Peyer's patch (tissue), 4 donors: ENCODE measurements around the gene VRK1. TPM values are rescaled to one million over a fixed set of nuclear protein-coding genes. Genes with fewer than 3 reads are reported as not detected.

Experiments used
- DNase-seq, 3 donors: peaks; one replicate each; pipeline ENCODE4 v3.0.0-alpha.2; 2017 to 2019
- H3K27ac ChIP-seq, 4 donors: fragments of 200-600 bp; sonication (generic); one replicate each; pipeline ENCODE4 v1.5.1; 2016 to 2019
- H3K27me3 ChIP-seq, 2 donors: fragments of 200-600 bp; sonication (generic); one replicate each; pipeline ENCODE4 v1.5.1; 2019
- H3K36me3 ChIP-seq, 3 donors: fragments of 200-600 bp; sonication (generic); one replicate each; pipeline ENCODE4 v1.5.1; 2016 to 2019
- H3K4me1 ChIP-seq, 4 donors: fragments of 200-600 bp; sonication (generic); one replicate each; pipeline ENCODE4 v1.5.1; 2016 to 2019
- H3K4me3 ChIP-seq, 4 donors: fragments of 200-600 bp; sonication (generic); 1 replicate in 3 of 4; 2 replicates in 1 of 4; pipeline ENCODE4 v1.5.1; 2016 to 2019; ENCODE audit warnings: mild to moderate bottlenecking in 1 of 4
- H3K9me3 ChIP-seq, 4 donors: fragments of 200-600 bp; sonication (generic); one replicate each; pipeline ENCODE4 v1.5.1; 2016 to 2019; ENCODE audit warnings: mild to moderate bottlenecking in 1 of 4
- POLR2A ChIP-seq, 2 donors: fragments of 450-650 bp; IDR thresholded peaks; one replicate each; pipeline ENCODE4 v1.5.1; 2017; ENCODE audit warnings: antibody characterized with exemption in 2 of 2, mild to moderate bottlenecking in 2 of 2, moderate library complexity in 2 of 2
- total RNA-seq, 4 donors: library from RNA; depleted of rRNA; stranded (reverse); fragments of >200 nt; gene quantifications; one replicate each; pipeline ENCODE4 v1.1.0, GENCODE V29; 2016
- TF ChIP-seq, protein P1 (sequence below), 6 experiments: fragments of 450-650 bp in 4 of 6; fragments of 200-600 bp in 2 of 6; sonication (generic) in 1 of 6; IDR thresholded peaks; one replicate each; pipeline ENCODE4 v1.5.1; 2017 to 2019; ENCODE audit warnings: antibody characterized with exemption in 6 of 6, mild to moderate bottlenecking in 3 of 6, moderate library complexity in 1 of 6

VRK1 gene
- total RNA-seq, 4 donors from 2014 or later, result 6.6 to 54.5 (median 8.3) TPM

GRCh38 chr14:96915478-96915877, 118.3 kb downstream of the VRK1 start:
- Histone ChIP-seq H3K4me3 (no peak overlapping the region), H3K27me3 (no peaks in the 10 kb centered on the region), H3K9me3 (no peaks in the 10 kb centered on the region), H3K27ac (no peak overlapping the region), H3K36me3 (no peaks in the 10 kb centered on the region), H3K4me1 (no peaks in the 10 kb centered on the region)
- TF ChIP-seq POLR2A (IDR thresholded peaks at IDR 0.05), result no peak
- TF ChIP-seq, protein P1, sequence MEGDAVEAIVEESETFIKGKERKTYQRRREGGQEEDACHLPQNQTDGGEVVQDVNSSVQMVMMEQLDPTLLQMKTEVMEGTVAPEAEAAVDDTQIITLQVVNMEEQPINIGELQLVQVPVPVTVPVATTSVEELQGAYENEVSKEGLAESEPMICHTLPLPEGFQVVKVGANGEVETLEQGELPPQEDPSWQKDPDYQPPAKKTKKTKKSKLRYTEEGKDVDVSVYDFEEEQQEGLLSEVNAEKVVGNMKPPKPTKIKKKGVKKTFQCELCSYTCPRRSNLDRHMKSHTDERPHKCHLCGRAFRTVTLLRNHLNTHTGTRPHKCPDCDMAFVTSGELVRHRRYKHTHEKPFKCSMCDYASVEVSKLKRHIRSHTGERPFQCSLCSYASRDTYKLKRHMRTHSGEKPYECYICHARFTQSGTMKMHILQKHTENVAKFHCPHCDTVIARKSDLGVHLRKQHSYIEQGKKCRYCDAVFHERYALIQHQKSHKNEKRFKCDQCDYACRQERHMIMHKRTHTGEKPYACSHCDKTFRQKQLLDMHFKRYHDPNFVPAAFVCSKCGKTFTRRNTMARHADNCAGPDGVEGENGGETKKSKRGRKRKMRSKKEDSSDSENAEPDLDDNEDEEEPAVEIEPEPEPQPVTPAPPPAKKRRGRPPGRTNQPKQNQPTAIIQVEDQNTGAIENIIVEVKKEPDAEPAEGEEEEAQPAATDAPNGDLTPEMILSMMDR (IDR thresholded peaks at IDR 0.05), result no peak
- DNase-seq, result no peak

DNA sequence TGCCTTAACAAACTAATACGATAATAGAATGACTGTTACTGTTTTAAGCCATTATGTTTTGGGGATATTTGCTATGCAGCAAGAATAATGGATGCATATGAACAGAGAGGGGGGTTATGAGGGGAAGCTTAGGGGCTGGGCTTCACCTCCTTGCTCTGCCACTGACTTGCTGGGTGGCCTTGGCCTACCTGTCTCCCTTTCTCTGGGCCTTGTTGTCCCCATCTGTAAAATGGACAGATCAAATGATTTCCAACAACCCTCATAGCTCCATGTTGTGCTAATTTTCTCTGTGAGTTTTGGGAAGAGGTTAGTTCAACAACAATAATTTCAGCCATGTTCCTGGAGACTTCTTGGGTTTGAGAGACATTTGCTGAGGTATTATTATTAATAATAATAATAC, 119.6 kb downstream of the VRK1 start:
- TF ChIP-seq, protein P1 (IDR thresholded peaks at IDR 0.05), result no peak
- TF ChIP-seq POLR2A (IDR thresholded peaks at IDR 0.05), result no peak
- H3K9me3 ChIP-seq, result no peaks in the 10 kb centered on the region

DNA sequence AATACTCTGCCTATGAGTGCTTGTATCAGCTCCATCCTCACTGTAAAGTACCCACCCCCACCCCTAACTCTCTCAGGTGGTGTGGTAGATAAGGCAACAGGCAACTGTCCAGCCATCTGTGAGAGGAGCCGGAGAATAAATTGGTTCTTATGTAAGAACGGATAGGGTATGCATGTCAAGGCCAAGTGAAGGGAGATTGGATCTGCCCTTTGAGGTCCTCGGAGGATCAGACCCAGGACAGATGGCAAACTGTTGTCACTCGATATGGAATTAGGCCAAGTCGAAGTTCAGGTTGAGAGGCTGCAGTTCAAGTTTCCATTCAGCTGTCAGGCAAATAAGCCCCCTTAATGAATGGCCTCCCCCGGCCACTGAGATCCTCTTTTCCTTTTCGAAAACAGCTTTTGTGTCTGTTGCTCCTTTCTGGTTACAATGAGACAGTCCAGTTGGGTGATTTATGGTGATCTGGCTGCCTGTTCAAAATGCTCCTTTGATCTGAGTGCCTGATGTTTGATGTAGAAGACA, 120.3 kb downstream of the VRK1 start:
- no peaks in the 10 kb centered on the region for H3K9me3 ChIP-seq
- H3K4me1 ChIP-seq, result no peaks in the 10 kb centered on the region
- no peak for DNase-seq
- TF ChIP-seq POLR2A (IDR thresholded peaks at IDR 0.05), result no peak
- TF ChIP-seq, protein P1 (IDR thresholded peaks at IDR 0.05), result no peak
- H3K27ac ChIP-seq, result no peak overlapping the region
- H3K4me3 ChIP-seq, result no peak overlapping the region
- no peaks in the 10 kb centered on the region for H3K36me3 ChIP-seq
- no peaks in the 10 kb centered on the region for H3K27me3 ChIP-seq

More for the DNA sequence above, 119.6 kb downstream of the VRK1 start:
- no peak for DNase-seq
- H3K27ac ChIP-seq, result no peak overlapping the region
- no peaks in the 10 kb centered on the region for H3K36me3 ChIP-seq
- no peaks in the 10 kb centered on the region for H3K27me3 ChIP-seq
- H3K4me3 ChIP-seq, result no peak overlapping the region
- no peaks in the 10 kb centered on the region for H3K4me1 ChIP-seq

DNA sequence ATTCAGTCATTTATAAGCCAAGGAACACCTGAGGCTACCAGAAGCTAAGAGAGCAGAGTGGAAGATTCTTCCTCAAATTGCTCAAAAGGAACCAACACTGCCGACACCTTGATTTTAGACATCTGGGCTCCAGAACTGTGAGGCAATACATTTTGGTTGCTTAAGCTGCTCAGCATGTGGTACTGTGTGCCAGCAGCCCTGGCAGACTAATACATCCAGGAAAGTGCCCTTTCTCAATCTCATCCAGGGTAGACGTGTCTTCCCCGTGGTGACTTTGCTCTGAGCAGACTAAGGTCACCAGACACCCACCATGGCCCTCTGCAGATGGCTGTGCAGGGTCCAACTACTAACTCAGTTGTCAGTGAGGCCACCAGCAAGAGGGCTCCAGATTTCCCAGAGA, 122.8 kb downstream of the VRK1 start:
- H3K27me3 ChIP-seq, result no peaks in the 10 kb centered on the region
- H3K9me3 ChIP-seq, result no peaks in the 10 kb centered on the region
- no peak overlapping the region for H3K4me3 ChIP-seq
- no peaks in the 10 kb centered on the region for H3K36me3 ChIP-seq
- no peak for DNase-seq
- TF ChIP-seq, protein P1 (IDR thresholded peaks at IDR 0.05), result no peak
- TF ChIP-seq POLR2A (IDR thresholded peaks at IDR 0.05), result no peak
- H3K27ac ChIP-seq, result no peak overlapping the region
- H3K4me1 ChIP-seq, result no peaks in the 10 kb centered on the region

- Histone ChIP-seq H3K27me3 (no peaks in the 10 kb centered on the region), H3K4me1 (no peaks in the 10 kb centered on the region), H3K27ac (no peak overlapping the region), H3K36me3 (no peaks in the 10 kb centered on the region), H3K9me3 (no peaks in the 10 kb centered on the region), H3K4me3 (no peak overlapping the region)
- TF ChIP-seq POLR2A (IDR thresholded peaks at IDR 0.05), result no peak
- TF ChIP-seq, protein P1 (IDR thresholded peaks at IDR 0.05), result no peak
- DNase-seq, result no peak
Measured at GRCh38 chr14:96920820-96921219, 123.6 kb downstream of the VRK1 start.

- H3K27ac ChIP-seq, result no peak overlapping the region
- H3K4me1 ChIP-seq, result no peaks in the 10 kb centered on the region
- no peak overlapping the region for H3K4me3 ChIP-seq
- no peaks in the 10 kb centered on the region for H3K27me3 ChIP-seq
- TF ChIP-seq, protein P1 (IDR thresholded peaks at IDR 0.05), result no peak
- no peak for TF ChIP-seq POLR2A (IDR thresholded peaks at IDR 0.05)
- no peak for DNase-seq
- no peaks in the 10 kb centered on the region for H3K36me3 ChIP-seq
- H3K9me3 ChIP-seq, result no peaks in the 10 kb centered on the region
Measured at GRCh38 chr14:96922986-96923385, 125.8 kb downstream of the VRK1 start.
